Peyer's patch (tissue), 4 donors: Measurements from ENCODE around the gene ENG. TPM values are rescaled to one million over a fixed set of nuclear protein-coding genes. Genes with fewer than 3 reads are reported as not detected.
A peak's percentile ranks its signal among the peaks of the same experiment; 100 is the strongest.

ENCODE experiments used
- DNase-seq, 3 donors: peaks; one replicate each; pipeline ENCODE4 v3.0.0-alpha.2; 2017 to 2019
- H3K27ac ChIP-seq, 4 donors: fragments of 200-600 bp; sonication (generic); one replicate each; pipeline ENCODE4 v1.5.1; 2016 to 2019
- H3K27me3 ChIP-seq, 2 donors: fragments of 200-600 bp; sonication (generic); one replicate each; pipeline ENCODE4 v1.5.1; 2019
- H3K36me3 ChIP-seq, 3 donors: fragments of 200-600 bp; sonication (generic); one replicate each; pipeline ENCODE4 v1.5.1; 2016 to 2019
- H3K4me1 ChIP-seq, 4 donors: fragments of 200-600 bp; sonication (generic); one replicate each; pipeline ENCODE4 v1.5.1; 2016 to 2019
- H3K4me3 ChIP-seq, 4 donors: fragments of 200-600 bp; sonication (generic); 1 replicate in 3 of 4; 2 replicates in 1 of 4; pipeline ENCODE4 v1.5.1; 2016 to 2019; ENCODE audit warnings: mild to moderate bottlenecking in 1 of 4
- H3K9me3 ChIP-seq, 4 donors: fragments of 200-600 bp; sonication (generic); one replicate each; pipeline ENCODE4 v1.5.1; 2016 to 2019; ENCODE audit warnings: mild to moderate bottlenecking in 1 of 4
- POLR2A ChIP-seq, 2 donors: fragments of 450-650 bp; IDR thresholded peaks; one replicate each; pipeline ENCODE4 v1.5.1; 2017; ENCODE audit warnings: antibody characterized with exemption in 2 of 2, mild to moderate bottlenecking in 2 of 2, moderate library complexity in 2 of 2
- total RNA-seq, 4 donors: library from RNA; depleted of rRNA; stranded (reverse); fragments of >200 nt; gene quantifications; one replicate each; pipeline ENCODE4 v1.1.0, GENCODE V29; 2016
- TF ChIP-seq, protein P1 (sequence below), 6 experiments: fragments of 450-650 bp in 4 of 6; fragments of 200-600 bp in 2 of 6; sonication (generic) in 1 of 6; IDR thresholded peaks; one replicate each; pipeline ENCODE4 v1.5.1; 2017 to 2019; ENCODE audit warnings: antibody characterized with exemption in 6 of 6, mild to moderate bottlenecking in 3 of 6, moderate library complexity in 1 of 6

The ENG gene
- total RNA-seq, 4 donors from 2014 or later = 7.0 to 49.5 (median 25.0) TPM

DNA sequence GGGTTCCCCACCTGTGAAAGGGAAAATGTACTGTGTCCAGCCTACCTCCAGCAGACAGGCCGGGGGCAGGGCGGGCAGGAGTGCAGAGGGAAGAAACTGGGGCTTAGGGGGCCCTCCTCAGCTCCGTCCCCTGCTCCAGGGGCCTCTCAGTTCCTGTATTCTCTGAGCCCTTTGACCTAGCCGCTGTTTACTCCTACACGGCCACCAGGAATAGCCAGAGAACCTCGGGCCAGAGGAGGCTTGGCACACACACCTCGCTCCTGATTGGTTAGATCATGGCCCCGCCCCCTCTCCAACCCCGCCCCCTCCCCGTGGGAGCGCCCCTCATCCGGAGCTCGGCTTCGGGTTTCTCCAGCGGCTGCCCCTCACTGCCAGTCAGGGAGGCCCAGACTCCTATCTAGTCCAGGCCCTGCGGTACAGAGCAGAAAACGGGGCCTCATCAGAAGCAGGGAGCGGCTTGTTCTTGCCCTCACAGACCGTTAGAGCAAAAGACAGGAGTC lies 42.8 kb upstream of the ENG start:
- peak; percentile 46 to 78 (median 72) for DNase-seq
- Histone ChIP-seq H3K36me3 (peaks cover 0 to 37% (median 0%) of the 10 kb centered on the region in 3 donors), H3K4me1 (peaks cover 0 to 44% (median 17%) of the 10 kb centered on the region in 4 donors), H3K4me3 (peak overlapping the region in 3 of 4 donors; percentile 13 to 68 (median 33)), H3K27ac (peak overlapping the region; percentile 52 to 89 (median 78)), H3K27me3 (no peaks in the 10 kb centered on the region), H3K9me3 (peaks cover 0 to 3% (median 1%) of the 10 kb centered on the region in 4 donors)
- TF ChIP-seq, protein P1, sequence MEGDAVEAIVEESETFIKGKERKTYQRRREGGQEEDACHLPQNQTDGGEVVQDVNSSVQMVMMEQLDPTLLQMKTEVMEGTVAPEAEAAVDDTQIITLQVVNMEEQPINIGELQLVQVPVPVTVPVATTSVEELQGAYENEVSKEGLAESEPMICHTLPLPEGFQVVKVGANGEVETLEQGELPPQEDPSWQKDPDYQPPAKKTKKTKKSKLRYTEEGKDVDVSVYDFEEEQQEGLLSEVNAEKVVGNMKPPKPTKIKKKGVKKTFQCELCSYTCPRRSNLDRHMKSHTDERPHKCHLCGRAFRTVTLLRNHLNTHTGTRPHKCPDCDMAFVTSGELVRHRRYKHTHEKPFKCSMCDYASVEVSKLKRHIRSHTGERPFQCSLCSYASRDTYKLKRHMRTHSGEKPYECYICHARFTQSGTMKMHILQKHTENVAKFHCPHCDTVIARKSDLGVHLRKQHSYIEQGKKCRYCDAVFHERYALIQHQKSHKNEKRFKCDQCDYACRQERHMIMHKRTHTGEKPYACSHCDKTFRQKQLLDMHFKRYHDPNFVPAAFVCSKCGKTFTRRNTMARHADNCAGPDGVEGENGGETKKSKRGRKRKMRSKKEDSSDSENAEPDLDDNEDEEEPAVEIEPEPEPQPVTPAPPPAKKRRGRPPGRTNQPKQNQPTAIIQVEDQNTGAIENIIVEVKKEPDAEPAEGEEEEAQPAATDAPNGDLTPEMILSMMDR (IDR thresholded peaks at IDR 0.05) = no peak

DNA sequence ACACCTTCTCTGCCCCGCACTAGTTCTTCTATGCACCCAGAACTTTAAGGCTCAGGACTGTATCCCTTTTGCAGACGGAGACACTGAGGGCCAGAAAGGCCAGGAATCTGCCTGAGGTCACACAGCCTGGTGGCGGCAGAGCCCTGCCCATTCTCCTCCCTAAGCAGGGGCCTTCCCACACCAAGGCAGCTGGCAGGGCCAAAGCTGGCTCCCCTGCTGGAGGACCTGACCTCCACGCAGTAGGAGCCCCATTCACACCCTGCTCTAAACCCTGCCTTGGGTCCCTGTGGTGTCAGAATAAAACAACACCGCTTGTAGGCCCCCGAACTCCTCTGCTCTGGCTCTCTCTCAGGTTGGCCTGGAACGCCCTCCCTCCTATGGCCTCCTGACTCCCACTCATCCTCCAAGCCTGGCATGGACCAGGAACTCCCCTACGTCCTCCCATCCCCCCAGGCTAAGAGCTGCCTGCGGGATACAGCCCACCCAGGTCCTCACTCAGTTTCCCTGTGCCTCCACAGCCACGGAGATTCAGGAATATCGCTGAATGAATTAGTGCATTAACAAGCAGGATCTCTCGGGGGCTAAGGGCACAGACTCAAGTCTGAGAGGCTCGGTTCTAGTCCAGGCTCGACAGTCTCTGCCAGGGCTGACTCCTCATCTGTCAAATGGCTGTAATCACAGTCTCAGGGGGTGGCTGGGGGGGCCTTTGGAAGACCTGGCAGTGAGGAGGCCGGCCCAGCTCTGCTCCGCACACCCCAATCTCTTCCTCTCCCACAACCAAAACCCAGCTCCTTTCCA lies 42.1 kb upstream of the ENG start:
- Histone ChIP-seq H3K27me3 (no peaks in the 10 kb centered on the region), H3K9me3 (peaks cover 0 to 3% (median 1%) of the 10 kb centered on the region in 4 donors), H3K4me3 (peak overlapping the region in 2 of 4 donors; percentile 16 to 68), H3K36me3 (peaks cover 0 to 37% (median 0%) of the 10 kb centered on the region in 3 donors), H3K27ac (peak overlapping the region; percentile 52 to 89 (median 78)), H3K4me1 (peaks cover 0 to 44% (median 14%) of the 10 kb centered on the region in 4 donors)
- no peak for DNase-seq
- TF ChIP-seq, protein P1 (IDR thresholded peaks at IDR 0.05) = no peak
- no peak for TF ChIP-seq POLR2A (IDR thresholded peaks at IDR 0.05)

DNA sequence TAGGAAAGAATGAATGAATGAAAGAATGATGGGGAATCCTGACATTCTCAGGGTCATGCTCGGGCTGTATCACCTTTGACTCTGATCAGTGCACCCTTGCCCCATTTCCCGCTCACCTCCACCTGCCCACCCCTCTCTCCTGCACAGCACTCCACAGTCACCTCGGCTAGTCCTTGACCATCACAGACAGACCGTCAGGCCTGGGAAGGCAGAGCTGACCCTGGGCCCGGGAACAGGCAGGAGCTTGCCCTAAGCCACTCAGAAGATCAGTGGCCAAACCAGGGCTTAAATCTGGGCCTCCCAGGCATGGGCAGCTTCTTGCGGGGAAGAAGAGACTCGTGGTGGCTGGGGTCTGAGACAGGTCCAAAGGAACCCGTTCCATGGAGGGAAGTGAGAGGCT lies 41.4 kb upstream of the ENG start:
- peaks cover 0 to 3% (median 1%) of the 10 kb centered on the region in 4 donors for H3K9me3 ChIP-seq
- no peaks in the 10 kb centered on the region for H3K27me3 ChIP-seq
- H3K27ac ChIP-seq = no peak overlapping the region
- DNase-seq = no peak
- H3K4me3 ChIP-seq = no peak overlapping the region
- TF ChIP-seq, protein P1 (IDR thresholded peaks at IDR 0.05) = no peak
- no peak for TF ChIP-seq POLR2A (IDR thresholded peaks at IDR 0.05)
- H3K4me1 ChIP-seq = peaks cover 0 to 42% (median 8%) of the 10 kb centered on the region in 4 donors
- H3K36me3 ChIP-seq = peaks cover 0 to 43% (median 0%) of the 10 kb centered on the region in 3 donors

- Histone ChIP-seq H3K36me3 (peaks cover 0 to 56% (median 0%) of the 10 kb centered on the region in 3 donors), H3K9me3 (peaks cover 0 to 3% (median 1%) of the 10 kb centered on the region in 4 donors), H3K27me3 (no peaks in the 10 kb centered on the region), H3K4me1 (peaks cover 0 to 22% (median 5%) of the 10 kb centered on the region in 4 donors), H3K27ac (no peak overlapping the region), H3K4me3 (no peak overlapping the region)
- DNase-seq = no peak
- no peak for TF ChIP-seq POLR2A (IDR thresholded peaks at IDR 0.05)
- TF ChIP-seq, protein P1 (IDR thresholded peaks at IDR 0.05) = no peak
Observed at GRCh38 chr9:127893392-127893791, 38.9 kb upstream of the ENG start.

- H3K27ac ChIP-seq = no peak overlapping the region
- H3K36me3 ChIP-seq = peaks cover 0 to 60% (median 0%) of the 10 kb centered on the region in 3 donors
- peaks cover 0 to 3% (median 1%) of the 10 kb centered on the region in 4 donors for H3K9me3 ChIP-seq
- no peak overlapping the region for H3K4me3 ChIP-seq
- peaks cover 0 to 16% (median 3%) of the 10 kb centered on the region in 4 donors for H3K4me1 ChIP-seq
- no peak for DNase-seq
- H3K27me3 ChIP-seq = no peaks in the 10 kb centered on the region
- TF ChIP-seq POLR2A (IDR thresholded peaks at IDR 0.05) = no peak
- TF ChIP-seq, protein P1 (IDR thresholded peaks at IDR 0.05) = no peak
Observed at GRCh38 chr9:127892831-127893230, 38.4 kb upstream of the ENG start.
